ENCODE results near the gene PLXNA2.

PLXNA2 gene

DNA sequence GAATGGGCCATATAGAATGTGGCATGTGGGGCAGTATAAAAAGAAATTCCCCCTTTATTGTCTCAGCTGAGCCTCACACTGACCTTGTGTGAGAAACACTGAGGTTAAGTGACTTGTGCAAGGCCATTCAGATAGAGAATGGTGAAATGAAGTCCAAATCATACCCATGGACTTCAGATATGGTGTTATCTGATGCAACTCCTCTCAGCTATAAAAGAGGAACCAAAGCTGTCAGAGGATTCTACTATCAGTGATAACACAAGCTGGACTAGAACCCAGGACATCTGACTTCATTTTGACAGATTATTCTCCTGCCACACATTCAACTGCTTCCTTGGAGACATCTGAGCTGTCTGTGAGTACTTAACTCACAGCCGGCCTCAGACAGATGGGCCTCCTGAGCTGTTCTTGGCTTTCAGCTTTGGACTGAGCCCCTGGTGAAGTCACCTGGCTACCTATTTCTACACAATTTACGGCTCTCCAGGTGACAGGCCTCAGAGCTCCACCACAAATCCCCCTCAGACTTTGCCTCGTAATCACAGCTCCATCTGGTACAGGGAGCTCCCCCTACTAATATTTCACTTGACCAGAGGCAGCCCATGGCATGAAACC, 104.6 kb downstream of the PLXNA2 start:
- peak in 1 of 14 donors; percentile 84 for DNase-seq

DNA sequence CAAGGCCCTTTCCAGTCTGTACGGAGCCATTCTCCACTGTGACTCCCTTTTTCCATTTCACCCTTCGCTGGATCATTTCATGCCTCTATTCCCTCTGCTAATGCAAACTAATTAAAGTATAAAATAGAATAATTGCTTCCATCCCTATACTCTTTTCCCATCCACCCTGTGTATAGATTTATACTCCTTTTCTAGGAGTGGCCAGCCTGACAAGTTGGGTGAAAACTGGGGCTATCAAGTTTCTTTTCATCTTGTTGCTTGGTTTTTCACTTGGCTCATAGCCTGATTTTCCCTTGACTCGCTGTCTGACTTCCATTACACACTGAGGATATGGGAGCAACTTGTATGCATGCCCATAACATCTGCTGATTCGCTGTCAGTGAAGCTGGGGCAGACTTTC, 107.0 kb downstream of the PLXNA2 start:
- DNase-seq, result no peak

DNA sequence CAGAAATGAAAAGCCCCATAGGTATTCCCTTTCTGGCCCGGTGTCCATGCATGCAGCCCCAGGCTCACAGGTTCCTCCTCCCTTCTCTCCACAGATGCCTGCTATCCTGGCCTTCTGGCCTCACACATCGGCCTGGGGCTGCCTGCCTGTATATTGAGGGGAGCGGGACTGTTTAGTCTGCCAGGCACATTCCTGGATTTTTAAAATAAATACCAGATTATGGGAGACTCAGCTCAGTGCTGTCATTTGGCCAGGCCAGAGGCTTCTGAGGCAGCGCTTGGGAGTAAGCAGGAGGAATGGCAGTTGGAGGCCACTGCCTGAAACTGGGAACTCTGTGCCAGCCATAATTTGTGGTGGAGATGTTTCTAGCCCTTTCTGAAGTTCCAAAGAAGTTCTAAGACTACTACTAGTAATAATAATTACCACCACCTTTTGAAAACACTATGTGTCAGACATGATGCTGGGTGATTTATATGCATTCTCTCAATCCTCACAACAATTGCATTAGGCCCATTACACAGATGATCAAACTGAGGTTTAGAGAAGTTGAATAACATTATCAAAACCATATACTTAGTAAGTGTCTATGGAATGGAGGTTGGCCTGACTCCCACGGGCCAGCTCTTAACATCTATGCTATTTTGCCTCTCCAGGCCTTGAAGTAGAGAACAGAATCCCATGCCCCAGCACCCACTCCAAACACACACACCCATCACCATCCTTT, 107.6 kb downstream of the PLXNA2 start:
- no peak for DNase-seq

DNA sequence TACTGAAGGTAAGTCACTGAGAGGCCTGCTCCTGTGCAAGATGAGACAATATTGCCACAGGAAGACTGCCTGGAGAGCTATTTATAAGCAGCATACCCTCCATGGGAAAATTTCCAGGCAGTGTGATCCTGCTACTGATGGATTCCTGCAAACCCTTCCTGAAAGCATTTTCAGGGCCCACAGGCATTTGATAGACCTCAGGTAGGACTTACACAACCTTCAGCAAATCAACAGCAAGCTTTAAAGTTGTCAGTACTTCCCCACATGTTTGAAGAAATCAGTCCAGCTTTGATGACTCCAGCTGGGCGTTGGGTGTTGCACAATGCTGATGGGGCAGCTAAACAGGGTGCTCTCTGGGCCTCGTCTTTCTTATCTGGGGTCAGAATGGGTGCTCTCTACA, 108.8 kb downstream of the PLXNA2 start:
- no peak for DNase-seq

DNA sequence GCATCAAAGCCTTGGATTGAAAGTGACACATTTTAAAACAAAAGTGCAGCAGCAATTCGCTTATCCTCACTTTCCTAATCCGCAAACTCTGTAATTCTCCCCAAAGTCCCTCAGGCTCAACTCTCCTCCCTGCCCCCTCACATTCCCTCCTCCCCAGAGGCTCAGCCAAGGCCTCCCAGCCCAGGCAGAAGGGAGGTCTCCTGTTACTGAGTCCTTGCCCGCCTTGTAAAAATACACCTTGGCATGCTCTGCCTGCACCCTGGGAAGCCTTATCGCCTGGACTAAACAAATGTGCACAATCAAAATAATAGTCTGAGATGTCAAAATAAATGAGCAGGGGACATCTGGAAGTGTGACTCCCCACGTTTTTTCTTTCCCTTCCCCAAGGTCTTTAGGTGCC, 109.7 kb downstream of the PLXNA2 start:
- peak in 1 of 14 donors; percentile 48 for DNase-seq

DNA sequence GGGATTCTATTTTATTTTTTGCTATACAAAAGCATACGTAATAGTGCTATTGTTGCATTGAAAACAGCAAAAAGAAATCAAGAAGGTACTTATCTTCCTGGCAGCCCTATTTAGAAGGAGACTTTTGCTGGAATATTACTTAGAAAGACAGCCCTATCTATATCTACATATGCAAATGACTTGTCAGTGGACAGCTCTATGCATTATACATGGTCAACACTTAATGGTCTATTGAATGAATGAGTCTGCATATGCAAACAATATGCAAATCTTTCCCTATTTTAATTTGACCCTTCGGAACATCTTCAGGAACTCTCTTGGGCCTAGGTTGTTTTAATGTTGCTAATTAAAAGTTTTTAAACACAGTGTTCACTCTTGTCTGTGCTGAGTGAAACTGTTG, 110.8 kb downstream of the PLXNA2 start:
- DNase-seq, result no peak

DNA sequence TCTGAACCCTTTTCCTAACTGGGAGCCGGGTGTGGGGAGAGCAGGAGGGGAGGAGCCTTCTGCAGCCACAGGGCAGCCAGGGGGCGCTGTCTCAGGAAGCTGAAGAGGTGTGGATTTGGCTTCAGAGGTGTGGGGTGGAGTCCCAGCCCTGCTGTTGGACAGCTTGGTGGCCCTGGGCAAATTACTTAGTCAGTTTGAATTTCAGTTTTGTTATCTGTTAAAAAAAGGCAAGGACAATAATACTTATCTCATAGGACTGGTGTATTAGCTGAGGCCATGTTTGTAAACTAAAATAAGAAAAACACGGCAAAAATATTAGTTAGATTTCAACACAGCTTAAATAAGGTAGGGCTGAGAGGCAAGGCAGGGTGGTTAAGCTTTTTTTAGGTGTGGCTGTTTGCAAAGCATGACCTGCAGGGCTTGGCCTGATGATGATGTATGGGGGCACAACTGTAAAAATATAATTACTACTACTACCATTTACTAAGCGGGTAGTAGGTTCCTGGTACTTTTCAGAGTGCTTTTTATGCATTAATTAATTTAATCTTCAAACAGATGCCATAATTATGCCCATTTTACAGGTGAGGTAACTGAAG, 111.8 kb downstream of the PLXNA2 start:
- DNase-seq, result peak in 4 of 14 donors; percentile 9 to 35 (median 32)

DNA sequence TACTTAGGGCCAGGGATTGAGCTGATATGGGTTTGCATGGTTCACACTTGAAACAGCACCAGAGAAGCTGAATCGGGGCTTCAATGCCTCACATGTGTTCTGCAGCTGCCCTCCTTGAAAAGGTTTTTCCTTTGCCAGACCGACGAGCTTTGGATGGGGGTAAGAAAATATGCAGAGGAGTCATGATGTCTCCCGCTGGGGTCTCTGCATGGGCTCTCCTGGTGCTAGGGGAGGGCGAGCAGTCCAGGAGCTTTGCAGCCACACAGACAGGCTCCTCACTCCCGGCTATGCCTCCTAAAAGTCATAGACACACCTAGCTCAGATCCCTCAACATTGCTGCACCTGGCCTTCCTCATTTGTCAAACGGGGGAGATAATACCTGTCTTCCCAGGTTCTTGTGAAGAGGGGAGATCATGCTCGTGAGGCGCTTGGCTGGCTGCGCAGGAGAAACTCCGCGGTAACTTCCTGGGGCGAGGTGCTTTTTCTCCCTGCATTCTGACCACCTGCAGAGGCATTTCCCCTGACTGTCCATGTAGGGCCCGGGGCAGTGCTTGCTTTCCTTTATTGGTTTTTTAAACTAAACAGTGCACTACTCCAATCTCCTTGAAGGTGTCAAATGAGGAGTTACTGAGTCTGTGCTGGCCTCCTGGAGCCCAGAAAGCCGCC, 112.4 kb downstream of the PLXNA2 start:
- no peak for DNase-seq

DNA sequence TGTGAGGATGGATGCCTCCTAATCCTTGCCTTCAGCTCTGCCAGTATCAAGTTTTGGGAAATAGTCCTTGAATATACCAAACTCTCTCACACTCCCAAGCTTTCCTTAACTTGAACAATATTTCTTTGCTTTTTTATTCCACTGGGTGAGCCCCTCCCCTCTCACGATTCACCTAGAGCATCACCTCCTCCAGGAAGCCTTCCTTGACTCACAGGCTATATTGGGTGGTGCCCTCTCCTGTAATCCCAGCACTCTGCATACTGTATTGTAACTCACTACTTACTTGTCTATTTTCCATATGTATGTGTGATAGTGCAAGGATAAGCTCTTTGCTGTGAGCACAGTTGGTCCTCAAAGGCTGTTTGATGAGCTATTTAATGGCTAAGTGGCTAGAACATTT, 114.7 kb downstream of the PLXNA2 start:
- DNase-seq, result no peak

DNA sequence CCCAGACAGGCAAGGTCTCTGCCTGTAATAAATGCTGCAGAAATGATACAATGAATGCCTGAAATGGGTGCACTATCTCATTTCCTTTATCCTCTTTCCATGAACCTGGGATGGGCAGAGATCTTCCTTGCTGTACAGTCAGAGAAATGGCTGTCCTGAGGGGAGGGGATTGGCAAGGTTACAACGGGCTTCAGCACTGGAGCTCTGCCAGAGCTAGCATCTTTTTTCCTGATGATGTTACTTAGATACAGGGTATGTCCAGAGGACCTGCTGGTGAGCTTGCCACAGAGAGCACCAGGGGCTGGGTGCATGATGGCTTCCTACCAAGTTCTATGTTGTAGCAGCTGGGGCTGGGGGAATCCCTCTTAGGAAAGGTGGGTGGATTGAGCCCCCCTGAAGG, 115.1 kb downstream of the PLXNA2 start:
- DNase-seq, result no peak

DNA sequence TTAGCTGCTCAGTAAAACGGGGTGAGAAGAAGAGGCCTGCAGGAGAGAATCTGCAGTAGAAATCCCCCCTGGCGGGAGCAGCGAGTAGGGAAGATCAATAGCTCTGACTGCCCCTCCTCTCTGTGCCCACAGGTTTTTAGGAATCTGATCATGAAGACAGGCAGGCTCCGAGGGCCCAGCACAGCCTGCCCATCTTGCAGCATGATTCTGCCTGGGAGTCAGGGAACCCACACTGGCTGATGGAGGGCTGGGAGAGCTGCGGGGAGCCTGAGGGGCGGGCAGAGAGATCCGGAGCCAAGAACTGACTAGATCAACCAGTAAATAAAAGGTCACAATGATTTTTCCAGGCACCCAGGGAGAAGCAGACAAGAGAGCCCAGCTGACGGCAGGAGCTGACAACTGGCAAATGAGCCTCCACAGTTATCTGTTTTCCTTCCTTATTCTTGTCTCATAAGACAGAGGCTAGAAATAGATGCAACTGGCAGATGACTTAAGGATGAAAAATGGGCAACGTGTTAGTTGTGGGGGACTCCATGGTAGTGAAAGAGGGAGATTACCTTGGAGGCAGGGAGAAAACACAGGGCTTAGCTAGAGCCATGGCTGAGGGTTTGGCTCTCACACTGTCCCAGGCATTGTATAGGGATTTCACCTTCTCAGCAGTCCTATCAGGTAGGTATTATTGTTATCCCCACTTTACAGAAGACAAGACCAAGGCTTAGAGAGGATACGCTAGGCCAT, 116.2 kb downstream of the PLXNA2 start:
- DNase-seq, result peak in 2 of 14 donors; percentile 33 to 51

DNA sequence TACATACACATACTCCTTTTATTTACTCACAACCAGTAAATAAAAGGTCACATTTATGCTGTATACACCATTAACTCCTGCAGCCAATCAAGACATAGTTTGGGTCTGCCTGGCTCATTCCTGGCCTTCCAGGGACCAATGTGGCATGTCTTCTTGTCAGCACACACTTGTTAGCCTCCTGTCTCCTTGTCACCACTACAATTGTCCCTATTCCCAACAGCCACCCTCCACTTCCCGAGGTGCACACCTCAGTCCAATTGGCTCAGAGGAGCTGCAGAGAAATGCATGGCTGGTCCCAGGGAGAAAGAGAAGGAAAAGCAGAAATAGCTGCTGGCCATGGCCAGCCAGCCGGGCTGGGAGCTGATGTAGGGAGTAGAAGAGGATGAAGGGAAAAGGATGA, 116.9 kb downstream of the PLXNA2 start:
- DNase-seq, result no peak

DNA sequence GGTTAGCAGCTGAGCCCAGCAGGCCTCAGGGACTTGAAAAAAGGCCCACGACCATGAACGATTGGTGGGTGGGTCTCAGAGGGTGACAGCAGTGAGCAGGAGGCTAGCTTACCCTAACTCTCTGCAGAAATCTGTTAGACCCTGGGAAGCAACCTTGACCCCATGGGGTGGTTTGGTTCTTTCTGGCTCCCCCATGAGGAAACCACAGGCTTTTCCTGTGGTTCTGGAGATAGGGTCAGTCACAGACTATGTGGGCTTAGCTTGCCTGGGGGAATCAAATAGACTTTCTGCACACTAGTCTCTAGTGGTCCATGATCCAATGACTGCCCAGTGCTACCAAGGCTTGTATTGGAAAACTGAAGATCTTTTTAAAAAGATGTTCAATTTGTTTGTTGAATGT, 118.1 kb downstream of the PLXNA2 start:
- no peak for DNase-seq

DNA sequence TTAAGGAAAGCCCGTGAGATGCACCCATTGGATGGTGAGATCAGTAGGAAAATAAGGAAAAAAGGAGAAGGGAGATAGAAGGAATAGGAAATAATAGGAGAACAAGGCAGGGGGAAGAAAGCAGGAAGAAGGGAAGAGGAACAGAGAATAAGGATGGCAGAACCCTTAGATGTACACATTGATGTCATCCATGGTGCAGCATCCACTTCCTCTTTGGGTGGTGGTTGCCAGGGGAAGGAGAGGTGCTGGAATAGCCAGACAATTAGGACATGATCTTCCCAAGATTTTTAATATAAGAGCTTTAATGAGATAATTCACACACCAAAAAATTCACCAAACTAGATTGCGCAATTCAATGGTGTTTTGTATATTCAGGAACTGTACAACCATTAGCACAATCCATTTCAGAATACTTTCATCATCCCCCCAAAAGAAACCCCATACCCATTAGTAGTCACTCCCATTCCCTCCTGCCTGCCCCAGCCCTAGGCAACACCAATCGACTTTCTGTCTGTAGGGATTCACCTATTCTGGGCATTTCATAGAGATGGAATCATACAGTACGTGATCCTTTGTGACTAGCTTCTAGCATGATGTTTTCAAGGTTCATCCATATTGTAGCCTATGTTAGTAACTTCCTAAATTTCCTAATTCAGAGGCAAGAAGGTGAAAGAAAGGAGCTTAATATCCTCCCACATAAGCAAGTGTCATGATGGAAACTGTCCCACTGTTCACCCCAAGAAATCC, 121.4 kb downstream of the PLXNA2 start:
- DNase-seq, result no peak

DNA sequence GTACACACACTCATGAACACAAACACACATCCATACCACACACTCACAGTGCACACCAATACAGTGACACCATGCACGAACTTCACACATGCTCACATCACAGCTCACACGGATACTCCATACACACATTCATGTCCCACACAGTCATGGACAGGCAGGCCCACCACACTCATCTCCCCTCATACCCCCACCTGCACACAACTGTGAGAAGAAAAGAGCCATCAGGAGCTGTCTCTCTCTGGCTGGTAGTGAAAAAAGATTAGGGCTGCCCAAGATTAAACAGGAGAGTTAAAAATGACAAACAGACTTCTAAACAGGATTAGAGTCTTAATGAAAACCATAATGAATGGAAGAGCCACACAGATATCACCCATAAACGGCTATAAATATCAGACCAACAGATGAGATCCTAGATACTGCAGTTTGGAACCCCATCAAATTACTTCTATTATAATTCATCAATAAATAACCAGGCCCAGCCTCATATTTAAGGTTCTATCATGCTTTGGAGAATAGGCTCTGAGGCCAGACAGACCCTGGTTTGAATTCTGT, 122.3 kb downstream of the PLXNA2 start:
- no peak for DNase-seq

DNA sequence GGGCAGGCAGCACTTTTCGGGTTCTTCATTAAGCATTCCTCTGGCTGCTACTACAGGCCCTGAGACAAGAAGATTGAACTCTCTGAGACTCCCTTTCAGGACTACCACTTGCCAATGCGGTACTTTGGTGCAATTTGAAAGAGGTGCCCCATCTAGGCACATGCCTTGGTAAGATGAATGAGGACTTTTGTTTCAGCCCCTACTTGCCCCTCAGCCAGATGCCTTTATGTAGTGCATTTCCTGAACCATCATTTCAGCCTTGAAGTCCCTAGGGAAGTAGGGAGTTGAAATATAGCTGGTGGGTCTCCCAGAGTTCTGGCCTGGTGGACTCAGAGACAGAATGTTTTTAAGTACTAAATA, 123.8 kb downstream of the PLXNA2 start:
- DNase-seq, result no peak

DNA sequence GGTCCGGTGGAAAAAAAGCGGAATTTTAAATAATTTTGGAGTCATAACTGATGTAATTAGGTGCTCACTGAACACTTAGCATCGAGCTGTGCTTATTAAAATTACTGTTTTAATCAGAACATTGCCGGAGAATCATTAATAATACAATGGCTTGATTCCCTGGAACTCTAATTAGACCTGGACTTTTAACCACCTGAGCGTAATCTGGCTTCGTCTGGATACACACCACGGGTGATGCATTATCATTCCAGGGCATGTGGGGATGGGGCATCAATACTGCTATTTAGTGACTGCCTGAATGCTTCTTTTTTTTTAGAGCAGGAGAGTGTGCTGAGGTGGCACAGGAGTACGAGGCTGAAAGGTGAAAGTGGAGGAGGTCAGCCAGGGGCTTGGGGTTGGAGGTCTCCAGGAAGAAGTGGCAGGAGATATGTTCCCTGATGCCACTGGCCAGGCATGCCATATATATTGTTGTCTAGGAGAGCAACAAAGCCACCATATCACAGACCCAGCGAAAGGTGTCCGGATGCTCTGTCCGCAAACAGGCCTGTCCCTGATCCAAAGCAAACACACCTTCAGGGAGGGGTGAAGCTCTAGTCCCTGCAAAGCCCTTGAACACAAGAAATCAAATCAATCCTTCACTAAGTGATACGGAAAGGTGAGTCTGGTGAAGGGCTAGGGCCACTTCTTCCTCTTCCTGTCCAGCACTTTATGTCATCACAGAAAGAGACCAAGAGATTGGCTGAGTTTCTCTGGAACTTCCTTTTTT, 125.2 kb downstream of the PLXNA2 start:
- no peak for DNase-seq

DNA sequence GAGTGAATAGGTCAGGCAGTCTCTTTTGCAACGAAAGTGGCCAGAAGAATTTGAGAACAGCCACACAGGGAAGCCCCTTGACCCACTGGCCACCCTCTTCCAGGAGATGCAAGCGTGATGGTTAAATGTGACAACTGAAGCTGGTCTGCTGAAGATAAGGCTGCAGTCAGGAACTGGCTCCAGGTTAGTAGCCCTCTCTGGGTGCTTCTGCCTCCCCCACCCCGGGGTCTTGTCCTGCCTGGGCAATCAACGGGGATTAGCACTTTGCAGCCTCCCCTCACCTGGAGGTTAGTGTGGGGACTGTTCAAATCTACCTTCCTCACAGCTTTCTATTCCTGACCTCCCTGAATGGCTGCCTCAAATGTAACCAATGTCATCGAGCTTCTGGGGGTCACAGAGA, 125.9 kb downstream of the PLXNA2 start:
- DNase-seq, result no peak

DNA sequence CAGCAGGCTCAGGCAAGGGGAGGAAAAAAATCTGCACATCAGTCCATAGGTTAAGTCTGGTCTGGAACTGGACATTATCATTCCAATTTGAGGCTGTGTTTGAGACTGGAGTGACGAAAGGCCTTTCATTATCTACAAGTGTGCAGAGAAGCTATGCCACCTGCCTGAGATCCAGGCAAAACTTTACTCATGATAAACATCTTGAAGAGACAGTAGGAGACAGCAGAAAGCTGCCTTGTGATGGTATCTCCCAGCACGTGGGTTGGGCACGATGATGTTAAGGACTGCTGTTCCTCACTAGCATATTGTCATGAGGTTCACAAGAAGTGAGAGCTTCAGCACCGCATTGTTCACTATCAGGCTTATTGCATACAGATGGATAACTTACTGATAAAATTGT, 126.4 kb downstream of the PLXNA2 start:
- DNase-seq, result no peak

DNA sequence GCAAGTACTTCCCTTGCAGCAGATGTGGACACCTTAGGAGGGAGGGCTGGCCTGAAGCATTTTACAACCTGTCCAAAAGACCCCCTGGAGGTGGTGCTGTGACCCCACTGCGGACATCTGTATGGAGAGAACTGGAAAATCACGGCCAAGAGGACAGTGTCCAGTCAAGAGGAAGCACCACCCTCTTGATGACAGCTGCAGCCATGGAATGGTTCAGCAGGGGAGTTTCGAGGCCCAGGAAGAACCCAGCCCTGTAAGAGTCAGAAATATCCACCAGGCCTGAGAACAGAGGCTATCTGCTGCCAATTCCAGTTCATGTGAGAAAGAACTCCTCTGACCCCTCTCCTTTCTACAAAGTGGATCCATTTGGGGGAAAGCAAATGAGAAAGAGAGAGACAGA, 126.8 kb downstream of the PLXNA2 start:
- DNase-seq, result no peak

Data from C1 segment of cervical spinal cord (tissue), 14 donors.